GM19035 (cell line): ENCODE results near the gene SERTAD2.

Experiments
- ATAC-seq: cut with Tn5 transposase; IDR thresholded peaks from one replicate; pipeline ENCODE4 v1.9.1; 2021; ENCODE audit not compliant: unreplicated experiment

Gene SERTAD2

GRCh38 chr2:64677530-64677929 is 23.8 kb upstream of the SERTAD2 start:
- ATAC-seq: no peak

GRCh38 chr2:64675860-64676259 is 22.1 kb upstream of the SERTAD2 start:
- ATAC-seq: no peak

GRCh38 chr2:64672708-64673107 is 19.0 kb upstream of the SERTAD2 start:
- no peak for ATAC-seq

GRCh38 chr2:64670047-64670446 is 16.3 kb upstream of the SERTAD2 start:
- ATAC-seq: no peak

GRCh38 chr2:64669288-64669687 is 15.6 kb upstream of the SERTAD2 start:
- no peak for ATAC-seq

- ATAC-seq: no peak
Observed at GRCh38 chr2:64668542-64668941, 14.8 kb upstream of the SERTAD2 start.

GRCh38 chr2:64667535-64667934 is 13.8 kb upstream of the SERTAD2 start:
- ATAC-seq: no peak

- ATAC-seq: peak; percentile 70
Observed at GRCh38 chr2:64666810-64667438, 13.2 kb upstream of the SERTAD2 start.

- ATAC-seq: no peak
Observed at GRCh38 chr2:64665709-64666108, 12.0 kb upstream of the SERTAD2 start.

- ATAC-seq: no peak
Observed at GRCh38 chr2:64663402-64663801, 9.7 kb upstream of the SERTAD2 start.

- no peak for ATAC-seq
Observed at GRCh38 chr2:64661741-64662169, 8.0 kb upstream of the SERTAD2 start.

GRCh38 chr2:64659252-64659651 is 5.5 kb upstream of the SERTAD2 start:
- no peak for ATAC-seq

- no peak for ATAC-seq
Observed at GRCh38 chr2:64658269-64658668, 4.6 kb upstream of the SERTAD2 start.

GRCh38 chr2:64657411-64657810 is 3.7 kb upstream of the SERTAD2 start:
- no peak for ATAC-seq

GRCh38 chr2:64656379-64656778 is 2.7 kb upstream of the SERTAD2 start:
- no peak for ATAC-seq

- ATAC-seq: no peak
Observed at GRCh38 chr2:64655873-64656272, 2.2 kb upstream of the SERTAD2 start.

- no peak for ATAC-seq
Observed at GRCh38 chr2:64655018-64655664, 1.4 kb upstream of the SERTAD2 start.

- ATAC-seq: peak; percentile 47
Observed at GRCh38 chr2:64654063-64654811, 524 bp upstream of the SERTAD2 start.

- ATAC-seq: no peak
Observed at GRCh38 chr2:64652231-64653108, 1.2 kb downstream of the SERTAD2 start.

GRCh38 chr2:64651590-64651989 is 2.1 kb downstream of the SERTAD2 start:
- ATAC-seq: no peak

GRCh38 chr2:64650722-64651338 is 2.9 kb downstream of the SERTAD2 start:
- ATAC-seq: no peak
